ENCODE data around the gene KRT35.
"Not testable (repeated sequence)": the region's sequence is repeated elsewhere in the genome, so short reads cannot be mapped to it uniquely, and the experiment has no call there.

The KRT35 gene

GRCh38 chr17:41452281-41452680, 28.7 kb downstream of the KRT35 start:
- no peak for DNase-seq

- no peak for DNase-seq
Observed at GRCh38 chr17:41451154-41451728, 29.7 kb downstream of the KRT35 start.

- no peak for DNase-seq
Observed at GRCh38 chr17:41449008-41449407, 31.9 kb downstream of the KRT35 start.

- DNase-seq: no peak
Observed at GRCh38 chr17:41448506-41448905, 32.4 kb downstream of the KRT35 start.

GRCh38 chr17:41446806-41447205, 34.1 kb downstream of the KRT35 start:
- DNase-seq: no peak

- DNase-seq: no peak
Observed at GRCh38 chr17:41444640-41445039, 36.3 kb downstream of the KRT35 start.

- no peak for DNase-seq
Observed at GRCh38 chr17:41444186-41444585, 36.8 kb downstream of the KRT35 start.

- DNase-seq: no peak
Observed at GRCh38 chr17:41442739-41443138, 38.2 kb downstream of the KRT35 start.

GRCh38 chr17:41440531-41441033, 40.4 kb downstream of the KRT35 start, which contains the start of gene KRT38:
TSS of gene KRT38 (minus strand) at chr17:41440983. CDS start at chr17:41440921, 62 bp downstream.
- DNase-seq: no peak

- no peak for DNase-seq
Observed at GRCh38 chr17:41439375-41439774, 41.6 kb downstream of the KRT35 start.

GRCh38 chr17:41437769-41438168, 43.2 kb downstream of the KRT35 start:
- DNase-seq: no peak

- DNase-seq: no peak
Observed at GRCh38 chr17:41437254-41437653, 43.7 kb downstream of the KRT35 start.

GRCh38 chr17:41434415-41434814, 46.5 kb downstream of the KRT35 start:
- DNase-seq: no peak

GRCh38 chr17:41434005-41434404, 46.9 kb downstream of the KRT35 start:
- DNase-seq: no peak

GRCh38 chr17:41433586-41433985, 47.4 kb downstream of the KRT35 start:
- DNase-seq: no peak

- DNase-seq: not testable (repeated sequence)
Observed at GRCh38 chr17:41430376-41430775, 50.6 kb downstream of the KRT35 start.

GRCh38 chr17:41429667-41430066, 51.3 kb downstream of the KRT35 start:
- DNase-seq: no peak

- DNase-seq: no peak
Observed at GRCh38 chr17:41428591-41429291, 52.2 kb downstream of the KRT35 start.

Measured in C1 segment of cervical spinal cord (tissue), 14 donors.